ENCODE measurements around the gene HBEGF.

- TF ChIP-seq CTCF (IDR thresholded peaks at IDR 0.05) (no peak), POLR2AphosphoS5 (IDR thresholded peaks at IDR 0.05) (no peak), POLR2A (IDR thresholded peaks at IDR 0.05) (no peak)
Measured at GRCh38 chr5:140356853-140357725, 10.7 kb upstream of the HBEGF start.
